ENCODE data around the gene NDE1.
"Not testable (repeated sequence)": the region's sequence is repeated elsewhere in the genome, so short reads cannot be mapped to it uniquely, and the experiment has no call there.

Gene NDE1

DNA sequence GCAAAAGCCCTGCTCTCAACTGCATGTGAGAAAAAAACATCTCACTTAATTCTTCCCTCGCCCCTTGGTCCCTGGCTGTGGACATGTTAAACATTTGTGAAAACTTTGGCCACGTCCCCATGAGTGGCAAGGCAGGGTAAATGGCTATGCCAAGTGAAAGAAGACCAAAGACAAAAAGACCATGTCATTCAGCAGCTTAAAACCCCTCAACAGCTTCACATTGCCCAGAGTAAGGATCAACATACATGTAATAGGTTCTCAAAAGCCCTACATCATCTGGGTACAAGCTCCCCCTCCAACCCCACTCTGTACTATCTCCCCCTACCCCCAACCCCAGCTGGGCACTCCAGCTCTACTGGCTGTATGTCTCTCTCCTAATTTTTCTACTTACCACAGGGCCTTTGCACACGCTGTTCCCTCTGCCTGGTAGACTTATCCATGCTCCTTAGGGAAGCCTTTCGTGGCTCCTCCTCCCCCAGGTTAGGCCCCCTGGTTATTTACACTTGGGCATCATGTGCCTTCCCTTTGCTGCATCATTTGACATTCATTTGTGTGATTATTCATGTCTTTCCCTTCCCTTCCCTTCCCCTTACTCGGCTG, 75.7 kb downstream of the NDE1 start:
- FAIRE-seq (no peak), DNase-seq (ENCODE audit: extremely low spot score, insufficient read length, low read depth) (no peak)

GRCh38 chr16:15726715-15727114, 76.7 kb downstream of the NDE1 start:
- FAIRE-seq (no peak), DNase-seq (ENCODE audit: extremely low spot score, insufficient read length, low read depth) (no peak)

DNA sequence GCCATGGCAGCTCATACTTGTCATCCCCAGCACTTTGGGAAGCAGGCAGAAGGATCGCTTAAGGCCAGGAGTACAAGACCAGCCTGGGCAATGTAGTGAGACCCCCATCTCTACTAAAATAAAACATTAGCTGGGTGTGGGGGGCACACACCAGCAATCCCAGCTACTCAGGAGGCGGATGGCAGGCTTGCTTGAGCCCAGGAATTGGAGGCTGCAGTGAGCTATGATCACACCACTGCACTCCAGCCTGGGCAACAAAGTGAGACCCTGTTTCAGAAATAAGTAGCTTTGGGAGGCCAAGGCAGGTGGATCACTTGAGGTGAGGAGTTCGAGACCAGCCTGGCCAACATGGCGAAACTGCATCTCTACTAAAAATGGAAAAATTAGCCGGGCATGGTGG, 77.7 kb downstream of the NDE1 start:
- not testable (repeated sequence) for DNase-seq (ENCODE audit: extremely low spot score, insufficient read length, low read depth); FAIRE-seq

DNA sequence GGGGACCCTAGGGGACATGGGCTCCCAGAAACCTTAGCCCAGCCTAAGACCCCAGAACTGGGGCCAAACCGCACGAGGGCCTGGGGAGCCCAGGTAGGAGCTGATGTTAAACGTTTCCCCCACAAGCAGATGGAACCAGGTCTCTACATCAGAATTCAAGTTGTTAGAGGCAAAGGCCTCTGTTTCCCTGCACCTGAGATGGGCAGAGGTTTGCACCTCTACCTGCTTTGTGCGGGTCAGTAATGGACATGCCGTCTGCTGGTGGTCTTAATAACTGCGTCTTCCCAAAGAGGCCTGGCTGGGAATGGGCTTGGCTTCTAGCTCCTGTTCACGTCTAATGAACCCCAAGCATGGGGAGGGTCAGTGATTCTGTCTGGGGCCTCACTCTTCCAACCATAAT, 79.1 kb downstream of the NDE1 start:
- DNase-seq (ENCODE audit: extremely low spot score, insufficient read length, low read depth) = no peak
- FAIRE-seq = no peak

DNA sequence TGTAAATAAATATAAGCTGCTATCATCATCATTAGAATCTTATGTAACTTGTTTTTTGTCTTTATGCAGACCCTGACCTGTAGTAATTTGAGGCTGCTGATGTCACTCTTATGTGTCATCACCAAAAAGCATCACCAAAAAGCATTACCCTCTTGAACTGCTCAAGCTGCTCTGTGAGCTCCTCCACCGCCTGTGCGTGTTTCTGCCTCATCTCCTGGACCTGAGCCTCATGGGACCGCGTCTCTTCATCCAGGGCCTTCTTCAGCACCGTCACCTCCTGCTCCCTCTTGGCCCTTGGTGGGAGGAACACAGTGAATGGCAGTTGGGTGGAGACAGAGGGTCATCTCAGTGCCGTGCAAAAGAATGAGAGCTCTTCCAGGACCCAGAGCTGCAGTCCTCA, 82.4 kb downstream of the NDE1 start:
- no peak for FAIRE-seq

GRCh38 chr16:15735610-15736009, 85.6 kb downstream of the NDE1 start:
- FAIRE-seq (no peak), DNase-seq (ENCODE audit: extremely low spot score, insufficient read length, low read depth) (no peak)

More for the DNA sequence above, 82.4 kb downstream of the NDE1 start:
- DNase-seq (ENCODE audit: extremely low spot score, insufficient read length, low read depth) = no peak

GRCh38 chr16:15736529-15736928, 86.5 kb downstream of the NDE1 start:
- FAIRE-seq (no peak), DNase-seq (ENCODE audit: extremely low spot score, insufficient read length, low read depth) (no peak)

DNA sequence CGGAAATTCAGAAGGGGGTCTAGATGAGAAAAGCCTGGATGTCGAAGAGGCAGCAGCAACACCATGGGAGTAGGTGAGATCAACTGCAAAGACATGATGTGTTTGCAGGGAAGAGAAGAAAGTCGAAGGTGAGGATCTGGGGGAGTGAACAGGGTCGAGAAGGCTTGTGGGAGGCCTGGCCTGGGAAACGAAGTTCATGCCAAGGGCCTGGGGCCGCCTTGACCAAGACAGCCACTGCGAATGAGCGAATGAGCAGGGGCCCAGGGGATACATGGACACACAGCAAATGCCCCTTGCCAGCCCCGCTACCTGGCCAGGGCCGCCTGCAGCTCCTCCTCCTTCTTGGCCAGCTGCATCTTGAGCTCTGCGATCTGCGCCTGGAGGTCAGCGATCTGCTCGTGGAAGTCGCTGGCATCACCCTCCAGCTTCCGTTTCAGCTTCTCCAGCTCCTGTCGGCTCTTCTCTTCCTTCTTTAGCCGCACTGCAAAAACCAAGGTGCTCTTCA, 87.1 kb downstream of the NDE1 start:
- no peak for DNase-seq (ENCODE audit: extremely low spot score, insufficient read length, low read depth)
- FAIRE-seq = no peak

GRCh38 chr16:15739464-15739863, 89.4 kb downstream of the NDE1 start:
- no peak for FAIRE-seq

GRCh38 chr16:15739950-15740349, 89.9 kb downstream of the NDE1 start:
- DNase-seq (ENCODE audit: extremely low spot score, insufficient read length, low read depth) = no peak
- no peak for FAIRE-seq

More at GRCh38 chr16:15739464-15739863, 89.4 kb downstream of the NDE1 start:
- no peak for DNase-seq (ENCODE audit: extremely low spot score, insufficient read length, low read depth)

- no peak for FAIRE-seq
- DNase-seq (ENCODE audit: extremely low spot score, insufficient read length, low read depth) = no peak
Observed at GRCh38 chr16:15741207-15741871, 91.3 kb downstream of the NDE1 start.

DNA sequence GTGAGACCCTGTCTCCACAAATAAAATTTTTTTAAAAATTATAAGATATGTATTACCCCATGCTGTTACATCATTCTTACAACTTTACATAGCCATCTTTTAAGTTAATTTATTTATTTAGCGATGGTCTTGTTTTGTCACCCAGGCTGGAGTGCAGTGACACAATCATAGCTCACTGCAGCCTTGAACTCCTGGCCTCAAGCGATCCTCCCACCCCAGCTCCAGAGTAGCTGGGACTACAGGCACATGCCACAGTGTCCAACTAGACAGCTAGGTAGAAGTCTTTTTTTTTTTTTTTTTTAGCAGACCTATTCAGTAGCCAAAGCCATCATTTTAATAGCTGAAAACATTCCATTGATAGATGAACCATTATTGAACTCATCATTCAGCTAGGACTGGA, 92.7 kb downstream of the NDE1 start:
- DNase-seq (ENCODE audit: extremely low spot score, insufficient read length, low read depth) (no peak), FAIRE-seq (no peak)

DNA sequence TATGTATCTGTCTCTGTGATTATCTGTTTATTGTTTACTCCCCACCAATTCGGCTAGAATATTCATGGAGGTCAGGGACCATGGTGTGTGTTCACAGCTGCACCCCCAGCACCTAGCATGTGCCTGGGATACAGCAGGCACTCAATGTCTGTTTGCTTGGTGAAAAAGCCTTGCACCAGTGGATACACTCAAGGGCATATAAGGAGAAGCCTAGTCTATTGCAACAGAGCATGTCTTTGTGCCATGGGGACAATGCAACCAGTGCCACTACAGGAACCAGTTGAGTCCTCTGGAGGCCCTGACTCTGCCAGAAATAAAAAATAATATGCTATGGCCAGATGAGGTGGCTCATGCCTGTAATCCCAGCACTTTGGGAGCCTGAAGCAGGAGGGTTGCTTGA, 93.6 kb downstream of the NDE1 start:
- FAIRE-seq = no peak
- no peak for DNase-seq (ENCODE audit: extremely low spot score, insufficient read length, low read depth)

- no peak for FAIRE-seq
Observed at GRCh38 chr16:15746332-15746731, 96.3 kb downstream of the NDE1 start.

GRCh38 chr16:15747937-15748336, 97.9 kb downstream of the NDE1 start:
- DNase-seq (ENCODE audit: extremely low spot score, insufficient read length, low read depth) = no peak
- no peak for FAIRE-seq

More at GRCh38 chr16:15746332-15746731, 96.3 kb downstream of the NDE1 start:
- no peak for DNase-seq (ENCODE audit: extremely low spot score, insufficient read length, low read depth)

DNA sequence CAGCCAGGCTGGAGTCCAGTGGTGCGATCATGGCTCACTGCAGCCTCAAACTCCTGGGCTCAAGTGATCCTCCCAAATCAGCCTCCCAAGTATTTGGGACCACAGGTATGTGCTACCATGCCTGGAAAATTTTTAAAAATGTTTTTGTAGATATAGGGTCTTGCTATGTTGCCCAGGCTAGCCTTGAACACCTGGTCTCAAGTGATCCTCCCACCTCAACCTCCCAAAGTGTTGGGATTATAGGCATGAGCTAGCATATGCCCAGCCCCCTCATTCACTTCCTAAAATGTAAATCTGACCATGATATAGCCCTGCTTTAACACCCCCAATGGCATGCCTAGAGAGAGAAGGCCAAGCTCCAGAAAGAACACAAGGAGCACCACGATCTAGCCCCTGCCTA, 98.6 kb downstream of the NDE1 start:
- no peak for FAIRE-seq
- no peak for DNase-seq (ENCODE audit: extremely low spot score, insufficient read length, low read depth)

DNA sequence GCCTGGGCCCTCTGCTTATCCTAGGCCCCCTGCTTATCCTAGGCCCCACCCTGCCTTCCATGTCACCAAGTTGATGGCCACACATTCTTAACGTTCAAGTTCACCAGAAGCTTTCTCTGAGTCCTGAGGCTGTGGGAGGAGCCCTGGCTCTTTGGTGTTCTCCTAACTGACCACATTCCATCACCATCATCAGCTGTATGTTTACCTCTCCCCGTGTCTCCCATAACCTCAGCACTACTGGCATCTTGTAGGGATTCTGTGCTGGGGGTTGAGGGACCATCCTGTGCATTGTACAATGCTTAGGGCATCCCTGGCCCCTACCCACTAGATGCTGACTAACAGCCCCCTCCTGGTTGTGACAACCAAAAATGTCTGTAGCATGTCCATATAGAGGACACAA, 99.3 kb downstream of the NDE1 start:
- FAIRE-seq = no peak
- no peak for DNase-seq (ENCODE audit: extremely low spot score, insufficient read length, low read depth)

DNA sequence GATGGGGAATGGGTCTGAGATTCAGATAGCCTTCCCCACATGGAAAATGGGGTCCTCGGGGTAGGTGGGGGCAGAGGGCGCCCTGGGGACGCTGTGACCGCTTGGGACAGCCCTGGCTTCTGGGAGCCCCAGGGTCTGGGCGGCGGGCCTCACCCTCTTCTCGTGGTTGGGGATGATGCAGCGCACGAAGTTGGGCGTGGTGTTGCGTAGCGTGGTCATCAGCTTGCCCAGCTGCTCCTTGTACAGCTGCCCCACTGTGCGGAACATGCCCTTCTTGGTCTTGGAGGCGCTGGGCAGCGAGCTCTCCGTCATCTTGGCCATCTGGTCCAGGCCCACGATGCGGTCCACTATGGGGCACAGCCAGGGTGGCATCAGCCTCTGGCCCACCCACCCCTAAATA, 99.9 kb downstream of the NDE1 start:
- FAIRE-seq = no peak

DNA sequence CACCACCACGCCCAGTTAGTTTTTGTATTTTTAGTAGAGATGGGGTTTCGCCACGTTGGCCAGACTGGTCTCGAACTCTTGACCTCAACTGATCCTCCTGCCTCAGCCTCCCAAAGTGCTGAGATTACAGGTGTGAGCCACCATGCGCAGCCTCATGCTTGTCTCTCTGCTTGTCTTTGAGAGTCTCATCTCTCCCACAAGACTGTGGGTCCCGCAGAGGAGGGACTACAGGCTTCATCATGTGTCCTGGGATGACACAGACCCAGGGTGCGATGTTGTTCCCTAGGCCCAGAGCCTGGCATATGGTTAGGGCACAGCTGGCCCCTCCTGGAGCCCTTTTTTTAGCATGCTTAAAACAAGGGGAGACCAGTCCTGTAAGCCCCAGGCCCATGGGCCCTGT, 101.9 kb downstream of the NDE1 start:
- FAIRE-seq (no peak), DNase-seq (ENCODE audit: extremely low spot score, insufficient read length, low read depth) (no peak)

More for the DNA sequence above, 99.9 kb downstream of the NDE1 start:
- DNase-seq (ENCODE audit: extremely low spot score, insufficient read length, low read depth) = no peak

- no peak for FAIRE-seq
Observed at GRCh38 chr16:15752717-15753488, 102.9 kb downstream of the NDE1 start.

More at GRCh38 chr16:15752717-15753488, 102.9 kb downstream of the NDE1 start:
- DNase-seq (ENCODE audit: extremely low spot score, insufficient read length, low read depth) = no peak

All from GM18507 (cell line).